HCT116 (cell line): ENCODE measurements around the gene SLC2A14. TPM values are rescaled to one million over a fixed set of nuclear protein-coding genes. Genes with fewer than 3 reads are reported as not detected.
"Not testable (repeated sequence)": the region's sequence is repeated elsewhere in the genome, so short reads cannot be mapped to it uniquely, and the experiment has no call there.

Experiments
- ATAC-seq: fragments of 200-7000 bp; cut with Tn5 transposase; 2 replicates; pipeline ENCODE4 v1.9.1; 2020; ENCODE audit warnings: mild to moderate bottlenecking, moderate library complexity
- BruUV-seq: library from RNA; stranded (reverse); fragments of 400-500 nt; replicated peaks from 2 replicates; lab custom pipeline; 2021; lab: Mats Ljungman, UMichigan
- CTCF ChIA-PET: fragments of 300-600 bp; sonication (Branson Sonifier 250); formaldehyde crosslinking; loops from one replicate; lab custom pipeline; 2021; ENCODE audit warnings: antibody characterized with exemption; lab: Charles Lee
- POLR2A ChIA-PET: fragments of 300-600, 350-600 bp; sonication (Branson Sonifier 250); formaldehyde crosslinking; loops from one replicate; lab custom pipeline; 2021; ENCODE audit warnings: antibody characterized with exemption; lab: Charles Lee
- RAD21 ChIA-PET, 2 experiments: fragments of 300-600 bp; sonication (Branson Sonifier 250); formaldehyde crosslinking; loops; one replicate each; lab custom pipeline; 2023; ENCODE audit warnings: low total read pairs in 2 of 2; ENCODE audit not compliant: uncharacterized antibody in 2 of 2, unreplicated experiment in 2 of 2, low non-redundant PET in 1 of 2; lab: Charles Lee
- DNase-seq: peaks from one replicate; pipeline ENCODE4 v3.0.0-alpha.2; 2010; ENCODE audit warnings: low read depth, low spot score
- H2AFZ ChIP-seq: fragments of 200-600 bp; shearing (Covaris generic), sonication (generic); 2 replicates; pipeline ENCODE4 v1.6.1; 2017; ENCODE audit warnings: low read depth, mixed run types, mixed read lengths, antibody characterized with exemption, low read length; ENCODE audit not compliant: poor library complexity, severe bottlenecking
- H3K27ac ChIP-seq: 2 replicates; pipeline ENCODE4 v1.5.1; 2012; ENCODE audit warnings: low read depth, low read length
- H3K27me3 ChIP-seq: fragments of 200-600 bp; sonication (generic); 2 replicates; pipeline ENCODE4 v1.6.1; 2016; ENCODE audit warnings: mixed run types, low read length, mixed read lengths; ENCODE audit not compliant: insufficient read depth
- H3K36me3 ChIP-seq, 2 experiments: fragments of 200-500 bp in 1 of 2; fragments of 200-600 bp in 1 of 2; sonication (Bioruptor generic) in 1 of 2; sonication (generic) in 1 of 2; 2 replicates each; pipeline versions ENCODE4 v1.5.1 to v1.6.1; 2014 to 2016; ENCODE audit warnings: low read length in 2 of 2, inconsistent platforms in 1 of 2, mixed read lengths in 1 of 2, mixed run types in 1 of 2; ENCODE audit not compliant: insufficient read depth in 2 of 2, control insufficient read depth in 1 of 2
- H3K4me1 ChIP-seq, 2 experiments: fragments of 200-600 bp in 1 of 2; sonication (generic) in 1 of 2; 2 replicates each; pipeline versions ENCODE4 v1.5.1 to v1.6.1; 2012 to 2017; ENCODE audit warnings: low read length in 2 of 2, inconsistent platforms in 1 of 2, mild to moderate bottlenecking in 1 of 2, mixed read lengths in 1 of 2, mixed run types in 1 of 2, moderate library complexity in 1 of 2; ENCODE audit not compliant: insufficient read depth in 2 of 2, control insufficient read depth in 1 of 2
- H3K4me2 ChIP-seq: fragments of 200-600 bp; sonication (generic); 2 replicates; pipeline ENCODE4 v1.6.1; 2017; ENCODE audit warnings: mixed run types, low read length, mixed read lengths
- H3K4me3 ChIP-seq, 2 experiments: fragments of 200-600 bp in 1 of 2; sonication (generic) in 1 of 2; replicated peaks in 1 of 2; 2 replicates each; pipeline ENCODE4 v1.5.1; 2011 to 2016; ENCODE audit warnings: low read length in 2 of 2, control low read depth in 1 of 2, low read depth in 1 of 2, mild to moderate bottlenecking in 1 of 2, mixed read lengths in 1 of 2, mixed run types in 1 of 2
- H3K79me2 ChIP-seq: fragments of 200-600 bp; sonication (generic); 2 replicates; pipeline ENCODE4 v1.6.1; 2017; ENCODE audit warnings: mild to moderate bottlenecking, mixed run types, low read length, moderate library complexity, mixed read lengths; ENCODE audit not compliant: insufficient read depth
- H3K9ac ChIP-seq: fragments of 200-600 bp; sonication (generic); 2 replicates; pipeline ENCODE4 v1.6.1; 2016; ENCODE audit warnings: low read length, mixed read lengths
- H3K9me2 ChIP-seq: fragments of 200-600 bp; sonication (generic), shearing (Covaris generic); 2 replicates; pipeline ENCODE4 v1.6.1; 2017; ENCODE audit warnings: mixed run types, mild to moderate bottlenecking, moderate library complexity; ENCODE audit not compliant: insufficient read depth
- H3K9me3 ChIP-seq, 2 experiments: fragments of 200-500 bp in 1 of 2; fragments of 200-600 bp in 1 of 2; sonication (Bioruptor generic) in 1 of 2; sonication (generic) in 1 of 2; 2 replicates each; pipeline ENCODE4 v1.6.1; 2014 to 2017; ENCODE audit warnings: low read length in 2 of 2, mixed read lengths in 2 of 2, inconsistent platforms in 1 of 2, low read depth in 1 of 2, mild to moderate bottlenecking in 1 of 2, mixed run types in 1 of 2, moderate library complexity in 1 of 2; ENCODE audit not compliant: control insufficient read depth in 1 of 2, insufficient read depth in 1 of 2
- H4K20me1 ChIP-seq: fragments of 200-600 bp; sonication (generic), shearing (Covaris generic); 2 replicates; pipeline ENCODE4 v1.6.1; 2017; ENCODE audit warnings: mixed run types, mild to moderate bottlenecking, moderate library complexity; ENCODE audit not compliant: insufficient read depth
- CBX3 ChIP-seq: IDR thresholded peaks from 2 replicates; pipeline ENCODE4 v1.6.1; 2012; ENCODE audit warnings: low read depth
- CTCF ChIP-seq, 3 experiments: fragments of 200-600 bp in 1 of 3; sonication (generic) in 1 of 3; IDR thresholded peaks in 2 of 3; conservative IDR thresholded peaks in 1 of 3; 2 replicates each; pipeline ENCODE4 v1.5.1; 2012 to 2017; ENCODE audit warnings: low read depth in 2 of 3, low read length in 2 of 3, antibody characterized with exemption in 1 of 3, borderline replicate concordance in 1 of 3, control low read depth in 1 of 3, mild to moderate bottlenecking in 1 of 3, mixed read lengths in 1 of 3, mixed run types in 1 of 3, moderate library complexity in 1 of 3; ENCODE audit not compliant: insufficient read depth in 1 of 3
- ELF1 ChIP-seq: IDR thresholded peaks from 2 replicates; pipeline ENCODE4 v1.6.1; 2012; ENCODE audit warnings: low read depth, borderline replicate concordance
- EZH2 ChIP-seq: fragments of 200-600 bp; sonication (generic); IDR thresholded peaks from 2 replicates; pipeline ENCODE4 v1.6.1; 2017; ENCODE audit warnings: antibody characterized with exemption, mixed run types
- JUND ChIP-seq: IDR thresholded peaks from 2 replicates; pipeline ENCODE4 v1.6.1; 2012
- MAX ChIP-seq: IDR thresholded peaks from 2 replicates; pipeline ENCODE4 v1.6.1; 2012
- SP1 ChIP-seq: IDR thresholded peaks from 2 replicates; pipeline ENCODE4 v1.6.1; 2012; ENCODE audit warnings: low read depth
- YY1 ChIP-seq: IDR thresholded peaks from 2 replicates; pipeline ENCODE4 v1.6.1; 2011; ENCODE audit warnings: low read length, low read depth, moderate library complexity, mild to moderate bottlenecking; ENCODE audit not compliant: insufficient replicate concordance; ENCODE audit errors: extremely low read depth
- intact Hi-C: fragments of 100-400 bp; cut with micrococcal nuclease; formaldehyde crosslinking; loops from 2 replicates; pipeline ENCODE4 v1.10.0; 2022
- total RNA-seq: library from RNA; stranded (reverse); gene quantifications from one replicate; pipeline ENCODE4 v1.2.1, GENCODE V29; 2021; ENCODE audit not compliant: unreplicated experiment

SLC2A14 gene
- total RNA-seq, 1 experiment from 2014 or later, result not detected

- no peaks in the 10 kb centered on the region for H3K4me1 ChIP-seq
- H3K9me2 ChIP-seq, result no peaks in the 10 kb centered on the region
- ChIA-PET CTCF (no interaction called here), RAD21 (no interaction called here)
- no peak overlapping the region for H3K27ac ChIP-seq
- H2AFZ ChIP-seq, result no peak overlapping the region
- DNase-seq, result no peak
- no peaks in the 10 kb centered on the region for H4K20me1 ChIP-seq
- H3K4me2 ChIP-seq, result no peak overlapping the region
- H3K4me3 ChIP-seq, result no peak overlapping the region
- no peak for ATAC-seq
- TF ChIP-seq JUND, result no peak
- TF ChIP-seq YY1, result no peak
- TF ChIP-seq MAX, result no peak
- no peak for TF ChIP-seq CTCF (IDR thresholded peaks at IDR 0.05 in 2 of 3, conservative IDR thresholded peaks at IDR 0.05 in 1 of 3; ENCODE audit: borderline replicate concordance in 1 of 3, insufficient read depth in 1 of 3, low read depth in 2 of 3, low read length in 2 of 3)
- TF ChIP-seq, all 23 proteins: peak for 0
- no peaks in the 10 kb centered on the region for H3K27me3 ChIP-seq
- intact Hi-C loops, result no loop called here
- no peaks in the 10 kb centered on the region for H3K79me2 ChIP-seq
- no peaks in the 10 kb centered on the region for H3K9me3 ChIP-seq
- no peaks in the 10 kb centered on the region for H3K36me3 ChIP-seq
- H3K9ac ChIP-seq, result no peak overlapping the region
- no TSS peak for BruUV-seq
- POLR2A ChIA-PET, result no interaction called here
Observed at GRCh38 chr12:7834701-7835100, 38.0 kb downstream of the SLC2A14 start.

GRCh38 chr12:7833831-7834230 is 38.9 kb downstream of the SLC2A14 start:
- H3K9me3 ChIP-seq, result no peaks in the 10 kb centered on the region
- ChIA-PET POLR2A (no interaction called here), CTCF (no interaction called here)
- H3K4me1 ChIP-seq, result no peaks in the 10 kb centered on the region
- no peaks in the 10 kb centered on the region for H3K36me3 ChIP-seq
- no peak overlapping the region for H3K4me3 ChIP-seq
- no peak for ATAC-seq
- no peak overlapping the region for H3K27ac ChIP-seq
- intact Hi-C loops, result loop anchor here (2.0 kb wide), 1 partner anchor 245 kb away; no protein-coding TSS in a partner anchor
- no peak overlapping the region for H3K9ac ChIP-seq
- TF ChIP-seq SP1 (no peak), EZH2 (no peak), CTCF (IDR thresholded peaks at IDR 0.05 in 2 of 3, conservative IDR thresholded peaks at IDR 0.05 in 1 of 3; ENCODE audit: borderline replicate concordance in 1 of 3, insufficient read depth in 1 of 3, low read depth in 2 of 3, low read length in 2 of 3) (no peak), CBX3 (no peak), ELF1 (no peak)
- TF ChIP-seq, all 23 proteins: peak for 0
- RAD21 ChIA-PET, result no interaction called here
- H3K4me2 ChIP-seq, result no peak overlapping the region
- no peaks in the 10 kb centered on the region for H3K9me2 ChIP-seq
- no peak for DNase-seq
- H4K20me1 ChIP-seq, result no peaks in the 10 kb centered on the region
- H3K27me3 ChIP-seq, result no peaks in the 10 kb centered on the region
- no peak overlapping the region for H2AFZ ChIP-seq
- BruUV-seq, result no TSS peak
- H3K79me2 ChIP-seq, result no peaks in the 10 kb centered on the region

GRCh38 chr12:7833201-7833600 is 39.5 kb downstream of the SLC2A14 start:
- H3K79me2 ChIP-seq, H3K9me2 ChIP-seq, H3K4me1 ChIP-seq, ATAC-seq, H2AFZ ChIP-seq, H3K9me3 ChIP-seq, DNase-seq, H3K27me3 ChIP-seq, H4K20me1 ChIP-seq, H3K27ac ChIP-seq, POLR2A ChIA-PET, H3K36me3 ChIP-seq, H3K4me2 ChIP-seq, H3K4me3 ChIP-seq, BruUV-seq, RAD21 ChIA-PET, H3K9ac ChIP-seq: not testable (repeated sequence)
- intact Hi-C loops, result loop anchor here (2.0 kb wide), 1 partner anchor 246 kb away; no protein-coding TSS in a partner anchor
- CTCF ChIA-PET, result interaction anchor here (3.0 kb wide), 1 partner anchor 245 kb away, joined by 8 read pairs; no protein-coding TSS in a partner anchor
